A549 (cell line): ENCODE results near the gene MICOS13.

Experiments
- CTCF ChIP-seq: fragments of >200 bp; sonication (Bioruptor Twin); formaldehyde crosslinking; IDR thresholded peaks from 3 replicates; pipeline ENCODE4 v1.5.1; 2016
- EP300 ChIP-seq, 2 experiments: fragments of >200 bp; sonication (Bioruptor Twin); formaldehyde crosslinking; IDR thresholded peaks; 2 replicates in 1 of 2; 3 replicates in 1 of 2; pipeline ENCODE4 v1.6.1; 2016 to 2017
- ESRRA ChIP-seq: fragments of 150-350 bp; IDR thresholded peaks from 2 replicates; pipeline ENCODE4 v1.6.1; 2014; ENCODE audit warnings: mild to moderate bottlenecking, low read length, borderline replicate concordance
- FOXS1 ChIP-seq: fragments of 250-450 bp; sonication (Bioruptor Pico); IDR thresholded peaks from 2 replicates; pipeline ENCODE4 v1.5.0; 2020; ENCODE audit warnings: mild to moderate bottlenecking, moderate library complexity
- HDAC2 ChIP-seq: fragments of 200-600 bp; sonication (generic); IDR thresholded peaks from 2 replicates; pipeline ENCODE4 v1.6.1; 2016
- JUN ChIP-seq, 2 experiments: fragments of >200 bp; sonication (Bioruptor Twin); formaldehyde crosslinking; IDR thresholded peaks; 2 replicates in 1 of 2; 3 replicates in 1 of 2; pipeline ENCODE4 v1.6.1; 2016 to 2017
- MAFK ChIP-seq: fragments of 450-650 bp; IDR thresholded peaks from 2 replicates; pipeline ENCODE4 v1.6.1; 2014; ENCODE audit not compliant: partially characterized antibody
- MAZ ChIP-seq: fragments of 150-350 bp; IDR thresholded peaks from 2 replicates; pipeline ENCODE4 v1.6.1; 2014; ENCODE audit warnings: antibody characterized with exemption, low read depth, low read length, borderline replicate concordance
- MYC ChIP-seq: IDR thresholded peaks from 2 replicates; pipeline ENCODE4 v1.6.1; 2012; ENCODE audit warnings: mild to moderate bottlenecking, inconsistent platforms, low read length, improper control_type of control experiment, borderline replicate concordance
- PBX3 ChIP-seq: IDR thresholded peaks from 2 replicates; pipeline ENCODE4 v1.6.1; 2012
- POLR2A ChIP-seq: IDR thresholded peaks from 2 replicates; pipeline ENCODE4 v1.6.1; 2012; ENCODE audit warnings: mild to moderate bottlenecking, low read length
- SMC3 ChIP-seq: fragments of >200 bp; sonication (Bioruptor Twin); formaldehyde crosslinking; IDR thresholded peaks from 3 replicates; pipeline ENCODE4 v1.6.1; 2018; ENCODE audit warnings: inconsistent platforms
- SREBF2 ChIP-seq: fragments of 450-650 bp; IDR thresholded peaks from 2 replicates; pipeline ENCODE4 v1.6.1; 2014; ENCODE audit warnings: mild to moderate bottlenecking, moderate library complexity
- ZSCAN20 ChIP-seq: fragments of 250-450 bp; sonication (Bioruptor Pico); IDR thresholded peaks from 2 replicates; pipeline ENCODE4 v1.8.0; 2022; ENCODE audit warnings: mild to moderate bottlenecking, moderate library complexity

- TF ChIP-seq MAFK, result no peak
- no peak for TF ChIP-seq CTCF
- TF ChIP-seq EP300 (IDR thresholded peaks at IDR 0.05), result no peak
- no peak for TF ChIP-seq MAZ
- no peak for TF ChIP-seq JUN (IDR thresholded peaks at IDR 0.05)
- TF ChIP-seq POLR2A, result no peak
- no peak for TF ChIP-seq SREBF2
- TF ChIP-seq MYC, result no peak
- no peak for TF ChIP-seq HDAC2
- no peak for TF ChIP-seq ESRRA
- no peak for TF ChIP-seq SMC3
- no peak for TF ChIP-seq FOXS1 (CRISPR knock-in tag)
- no peak for TF ChIP-seq PBX3
- TF ChIP-seq ZSCAN20, result no peak
These were observed 2.7 kb downstream of the MICOS13 start for GRCh38 chr19:5677580-5677979.
